ENCODE results near the gene IGSF21. TPM values are rescaled to one million over a fixed set of nuclear protein-coding genes. Genes with fewer than 3 reads are reported as not detected.

IGSF21 gene
- polyA plus RNA-seq, 1 experiment = not detected

DNA sequence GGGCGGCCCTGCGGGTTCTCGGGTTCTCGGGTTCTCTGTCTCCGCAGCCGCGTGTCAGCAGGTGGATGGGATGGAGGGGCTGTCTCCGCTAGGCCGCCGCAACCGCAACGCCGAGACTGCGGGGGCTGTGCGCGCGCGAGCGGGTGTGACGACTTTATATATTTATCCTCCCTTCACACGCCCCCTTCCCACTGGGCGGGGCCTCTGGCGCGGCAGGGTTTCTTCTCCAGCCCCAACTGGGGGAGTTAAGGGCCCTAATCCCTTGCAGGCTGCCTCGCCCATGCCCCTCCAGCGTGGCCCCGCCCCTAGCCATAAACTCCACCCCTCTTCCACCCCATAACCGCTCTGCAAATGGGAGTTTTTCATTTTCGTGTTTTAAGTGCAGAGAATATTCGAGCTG, 3.4 kb downstream of the IGSF21 start:
- no peak for TF ChIP-seq CTCF (IDR thresholded peaks at IDR 0.05; ENCODE audit: low read depth, low read length)
- Histone ChIP-seq H3K4me3 (ENCODE audit: low read depth, low read length) (no peak overlapping the region), H3K9me3 (ENCODE audit: control insufficient read depth, insufficient read depth, low read length) (peaks cover 7% of the 10 kb centered on the region; the same call in 1 of the 2 replicates), H3K27me3 (ENCODE audit: control insufficient read depth, insufficient read depth, low read length) (peaks cover 58% of the 10 kb centered on the region), H3K27ac (ENCODE audit: low read depth, low read length) (no peak overlapping the region)
- ChIA-PET CTCF (no interaction called here), POLR2A (no interaction called here)
- DNase-seq (ENCODE audit: low read depth, low spot score) = no peak

DNA sequence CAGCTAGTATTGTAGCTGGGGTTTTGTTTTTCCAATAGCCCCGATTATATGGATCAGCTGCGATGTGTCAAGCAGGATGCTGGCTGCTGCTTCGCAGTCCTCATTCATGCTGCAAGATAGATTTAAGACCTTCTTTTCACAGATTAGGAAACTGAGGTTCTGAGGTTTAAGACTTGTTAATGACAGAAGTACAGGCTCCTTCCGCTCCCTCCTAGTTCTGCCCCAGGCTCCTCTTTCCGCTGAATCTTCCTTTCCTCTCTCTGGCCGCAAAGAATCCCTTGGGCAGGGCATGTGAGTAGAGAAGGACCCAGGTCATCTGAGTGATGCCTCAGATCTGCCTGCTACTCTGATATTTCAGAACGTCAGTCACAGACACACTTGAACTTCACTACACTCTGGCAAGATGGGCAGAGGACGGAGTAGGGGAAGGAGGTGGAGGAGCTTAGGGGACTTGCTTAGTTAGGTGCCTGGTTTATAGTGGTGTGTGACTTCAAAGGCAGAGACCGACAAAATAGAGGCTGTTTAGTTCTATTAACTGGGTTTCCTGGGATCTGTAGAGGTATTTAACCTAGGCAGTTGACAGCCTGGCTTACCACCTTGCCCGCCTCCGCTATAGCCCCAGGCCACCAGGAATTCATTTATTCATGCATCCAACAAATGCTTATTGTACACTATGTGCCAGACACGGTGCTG, 4.2 kb downstream of the IGSF21 start:
- H3K9me3 ChIP-seq (ENCODE audit: control insufficient read depth, insufficient read depth, low read length) = peaks cover 7% of the 10 kb centered on the region; the same call in 1 of the 2 replicates
- POLR2A ChIA-PET = no interaction called here
- no peak overlapping the region for H3K27ac ChIP-seq (ENCODE audit: low read depth, low read length)
- DNase-seq (ENCODE audit: low read depth, low spot score) = no peak
- peaks cover 52% of the 10 kb centered on the region for H3K27me3 ChIP-seq (ENCODE audit: control insufficient read depth, insufficient read depth, low read length)
- no peak overlapping the region for H3K4me3 ChIP-seq (ENCODE audit: low read depth, low read length)
- no peak for TF ChIP-seq CTCF (IDR thresholded peaks at IDR 0.05; ENCODE audit: low read depth, low read length)
- CTCF ChIA-PET = interaction anchor here (0.5 to 1.1 kb wide), 2 partner anchors 11 to 654 kb away, joined by 3 read pairs; no protein-coding TSS in a partner anchor

- Histone ChIP-seq H3K27me3 (ENCODE audit: control insufficient read depth, insufficient read depth, low read length) (peaks cover 46% of the 10 kb centered on the region), H3K9me3 (ENCODE audit: control insufficient read depth, insufficient read depth, low read length) (peaks cover 7% of the 10 kb centered on the region; the same call in 1 of the 2 replicates), H3K27ac (ENCODE audit: low read depth, low read length) (no peak overlapping the region), H3K4me3 (ENCODE audit: low read depth, low read length) (no peak overlapping the region)
- ChIA-PET CTCF (interaction anchor here (1.1 kb wide), 1 partner anchor 12 kb away, joined by 3 read pairs; no protein-coding TSS in a partner anchor), POLR2A (no interaction called here)
- no peak for DNase-seq (ENCODE audit: low read depth, low spot score)
- no peak for TF ChIP-seq CTCF (IDR thresholded peaks at IDR 0.05; ENCODE audit: low read depth, low read length)
Observed at GRCh38 chr1:18112611-18113010, 5.0 kb downstream of the IGSF21 start.

DNA sequence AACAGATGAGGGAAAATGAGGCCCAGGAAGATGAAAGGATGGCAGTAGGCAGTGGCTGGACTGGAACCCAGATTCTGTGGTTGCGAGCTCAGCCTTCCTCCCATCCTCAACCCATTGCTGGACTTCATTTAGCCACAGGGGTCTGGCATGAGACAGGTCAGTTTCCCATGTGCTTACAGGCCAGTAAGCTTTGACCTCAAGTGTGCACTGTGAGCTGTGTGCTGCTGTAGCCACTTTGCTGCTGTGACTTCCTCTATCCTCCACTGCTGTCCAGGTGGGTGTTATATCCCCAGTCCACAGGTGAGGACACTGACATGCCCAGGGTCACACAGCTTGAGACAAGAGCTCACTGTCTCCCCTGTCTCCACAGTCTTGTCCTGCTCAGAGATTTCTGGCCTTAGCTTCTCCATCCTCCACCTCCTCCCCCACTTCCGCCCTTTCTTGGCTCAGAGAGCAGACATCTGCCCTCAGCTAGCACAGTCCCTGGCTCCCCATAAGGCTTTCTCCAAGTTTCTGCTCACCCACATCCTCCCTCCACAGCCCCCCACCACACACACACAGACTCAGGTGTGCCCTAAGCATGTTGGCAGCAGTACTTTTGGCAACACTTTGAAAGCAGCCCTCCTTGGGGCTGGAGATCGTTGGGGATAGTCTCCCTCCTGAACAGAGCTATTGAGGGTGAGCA, 7.3 kb downstream of the IGSF21 start:
- Histone ChIP-seq H3K27ac (ENCODE audit: low read depth, low read length) (no peak overlapping the region), H3K27me3 (ENCODE audit: control insufficient read depth, insufficient read depth, low read length) (peaks cover 27% of the 10 kb centered on the region), H3K4me3 (ENCODE audit: low read depth, low read length) (no peak overlapping the region), H3K9me3 (ENCODE audit: control insufficient read depth, insufficient read depth, low read length) (peaks cover 5% of the 10 kb centered on the region; the same call in 1 of the 2 replicates)
- ChIA-PET POLR2A (no interaction called here), CTCF (no interaction called here)
- no peak for DNase-seq (ENCODE audit: low read depth, low spot score)
- no peak for TF ChIP-seq CTCF (IDR thresholded peaks at IDR 0.05; ENCODE audit: low read depth, low read length)

GRCh38 chr1:18116777-18117176, 9.2 kb downstream of the IGSF21 start:
- Histone ChIP-seq H3K9me3 (ENCODE audit: control insufficient read depth, insufficient read depth, low read length) (no peaks in the 10 kb centered on the region), H3K27ac (ENCODE audit: low read depth, low read length) (no peak overlapping the region), H3K27me3 (ENCODE audit: control insufficient read depth, insufficient read depth, low read length) (peaks cover 9% of the 10 kb centered on the region), H3K4me3 (ENCODE audit: low read depth, low read length) (no peak overlapping the region)
- POLR2A ChIA-PET = no interaction called here
- no peak for TF ChIP-seq CTCF (IDR thresholded peaks at IDR 0.05; ENCODE audit: low read depth, low read length)
- DNase-seq (ENCODE audit: low read depth, low spot score) = no peak
- CTCF ChIA-PET = interaction anchor here (1.1 kb wide), 1 partner anchor 16 kb away, joined by 3 read pairs; no protein-coding TSS in a partner anchor
